Prostate gland (tissue), 2 donors: ENCODE measurements around the gene SLC66A2. TPM values are rescaled to one million over a fixed set of nuclear protein-coding genes. Genes with fewer than 3 reads are reported as not detected.
A peak's percentile ranks its signal among the peaks of the same experiment; 100 is the strongest.

Source experiments
- DNase-seq: peaks from one replicate; pipeline ENCODE4 v3.0.0-alpha.2; 2019; ENCODE audit warnings: low spot score
- H3K27ac ChIP-seq, 2 donors: fragments of 200-600 bp; sonication (generic); 2 replicates each; pipeline ENCODE4 v1.5.1; 2017 to 2019
- H3K27me3 ChIP-seq: fragments of 200-600 bp; sonication (generic); replicated peaks from 2 replicates; pipeline ENCODE4 v1.5.1; 2019; ENCODE audit not compliant: insufficient read depth
- H3K36me3 ChIP-seq, 2 donors: fragments of 200-600 bp; sonication (generic); 1 replicate in 1 of 2; 2 replicates in 1 of 2; pipeline versions ENCODE4 v1.5.1 to v1.8.1; 2017 to 2019
- H3K4me1 ChIP-seq: fragments of 200-600 bp; sonication (generic); replicated peaks from 2 replicates; pipeline ENCODE4 v1.5.1; 2019
- H3K4me3 ChIP-seq, 2 donors: fragments of 200-600 bp; sonication (generic); 2 replicates each; pipeline ENCODE4 v1.5.1; 2017 to 2019
- H3K9me3 ChIP-seq: fragments of 200-600 bp; sonication (generic); 2 replicates; pipeline ENCODE4 v1.5.1; 2017
- CTCF ChIP-seq, 4 experiments: fragments of 200-600 bp in 2 of 4; fragments of 450-650 bp in 2 of 4; sonication (generic) in 2 of 4; IDR thresholded peaks; 1 replicate in 3 of 4; 2 replicates in 1 of 4; pipeline ENCODE4 v1.5.1; 2016 to 2019; ENCODE audit warnings: antibody characterized with exemption in 4 of 4, mild to moderate bottlenecking in 2 of 4, moderate library complexity in 2 of 4
- POLR2A ChIP-seq: fragments of 450-650 bp; IDR thresholded peaks from one replicate; pipeline ENCODE4 v1.6.1; 2016; ENCODE audit warnings: antibody characterized with exemption, mild to moderate bottlenecking
- POLR2AphosphoS5 ChIP-seq: sonication (generic); formaldehyde crosslinking; IDR thresholded peaks from one replicate; pipeline ENCODE4 v1.6.1; 2017; ENCODE audit warnings: antibody characterized with exemption
- WGBS: methylation state at CpG from one replicate; pipeline ENCODE4 v1.1.5; 2018; 5-methylcytosine and 5-hydroxymethylcytosine counted together
- intact Hi-C: fragments of 100-400 bp; cut with DNase I; formaldehyde crosslinking; loops from one replicate; pipeline ENCODE4 v1.14.2; 2022
- total RNA-seq, 2 donors: library from RNA; depleted of rRNA; stranded (reverse); fragments of >200 nt; gene quantifications; one replicate each; pipeline ENCODE4 v1.1.0, GENCODE V29; 2016

The SLC66A2 gene
- total RNA-seq, 2 donors from 2014 or later: 37.6 to 74.1 TPM

GRCh38 chr18:79950515-79951341, 725 bp downstream of the SLC66A2 start:
- intact Hi-C loops: loop anchor here (5.0 kb wide), 1 partner anchor 82 kb away; the partner anchor contains the start of gene RBFA
- Histone ChIP-seq H3K27me3 (no peaks in the 10 kb centered on the region), H3K36me3 (no peaks in the 10 kb centered on the region), H3K4me3 (peak overlapping the region; percentile 90 to 97), H3K9me3 (no peaks in the 10 kb centered on the region), H3K4me1 (peaks cover 10% of the 10 kb centered on the region), H3K27ac (peak overlapping the region; percentile 74 to 80)
- DNase-seq: no peak
- WGBS: 2% methylated on average over 48 of the region's 81 CpGs
- TF ChIP-seq POLR2AphosphoS5 (no peak), POLR2A (peak; percentile 53), CTCF (IDR thresholded peaks at IDR 0.05) (no peak)

DNA sequence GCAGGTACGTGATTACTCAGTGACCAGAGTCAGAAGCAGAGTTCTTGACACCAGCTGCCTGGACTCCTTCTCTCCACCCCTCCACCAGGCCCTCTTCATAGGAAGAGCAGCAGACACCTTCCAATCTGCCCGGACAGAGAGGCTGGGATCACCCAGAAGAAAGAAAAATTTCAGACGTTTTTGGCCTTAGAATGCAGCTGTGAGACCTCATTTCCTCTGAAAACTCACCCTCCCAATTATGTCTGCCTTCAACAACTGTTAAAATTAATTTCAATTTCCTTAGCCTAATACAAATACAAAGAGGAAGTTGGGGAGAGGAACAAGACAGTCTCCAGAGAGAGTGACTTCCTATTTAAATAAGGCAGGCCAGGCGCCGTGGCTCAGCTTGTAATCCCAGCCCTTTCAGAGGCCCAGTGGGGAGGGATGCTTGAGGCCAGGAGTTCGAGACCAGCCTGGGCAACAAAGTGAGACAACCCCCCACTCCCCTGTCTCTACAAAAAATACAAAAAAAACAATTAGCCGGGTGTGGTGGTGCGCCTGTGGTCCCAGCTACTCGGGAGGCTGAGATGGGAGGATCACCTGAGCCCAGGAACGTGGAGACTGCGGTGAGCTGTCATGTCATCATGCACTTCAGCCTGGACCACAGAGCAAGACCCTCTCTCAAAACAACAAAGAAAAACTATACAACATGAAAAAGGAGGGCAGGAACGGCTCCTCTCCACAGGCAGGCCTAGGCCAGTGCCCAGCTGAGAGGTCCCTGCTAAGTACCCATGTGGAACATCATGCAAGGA, 1.6 kb downstream of the SLC66A2 start:
- no peaks in the 10 kb centered on the region for H3K27me3 ChIP-seq
- H3K4me1 ChIP-seq: peaks cover 10% of the 10 kb centered on the region
- 68% methylated on average over 12 of the region's 12 CpGs for WGBS
- H3K9me3 ChIP-seq: no peaks in the 10 kb centered on the region
- intact Hi-C loops: loop anchor here (5.0 to 10.0 kb wide), 2 partner anchors 82 to 265 kb away; partner anchors contain the start of gene RBFA
- H3K27ac ChIP-seq: peak overlapping the region in 1 of 2 donors; percentile 80
- no peaks in the 10 kb centered on the region for H3K36me3 ChIP-seq
- peak; percentile 4 for TF ChIP-seq POLR2AphosphoS5
- TF ChIP-seq POLR2A: no peak
- TF ChIP-seq CTCF (IDR thresholded peaks at IDR 0.05): no peak
- peak overlapping the region; percentile 90 to 97 for H3K4me3 ChIP-seq
- DNase-seq: no peak

DNA sequence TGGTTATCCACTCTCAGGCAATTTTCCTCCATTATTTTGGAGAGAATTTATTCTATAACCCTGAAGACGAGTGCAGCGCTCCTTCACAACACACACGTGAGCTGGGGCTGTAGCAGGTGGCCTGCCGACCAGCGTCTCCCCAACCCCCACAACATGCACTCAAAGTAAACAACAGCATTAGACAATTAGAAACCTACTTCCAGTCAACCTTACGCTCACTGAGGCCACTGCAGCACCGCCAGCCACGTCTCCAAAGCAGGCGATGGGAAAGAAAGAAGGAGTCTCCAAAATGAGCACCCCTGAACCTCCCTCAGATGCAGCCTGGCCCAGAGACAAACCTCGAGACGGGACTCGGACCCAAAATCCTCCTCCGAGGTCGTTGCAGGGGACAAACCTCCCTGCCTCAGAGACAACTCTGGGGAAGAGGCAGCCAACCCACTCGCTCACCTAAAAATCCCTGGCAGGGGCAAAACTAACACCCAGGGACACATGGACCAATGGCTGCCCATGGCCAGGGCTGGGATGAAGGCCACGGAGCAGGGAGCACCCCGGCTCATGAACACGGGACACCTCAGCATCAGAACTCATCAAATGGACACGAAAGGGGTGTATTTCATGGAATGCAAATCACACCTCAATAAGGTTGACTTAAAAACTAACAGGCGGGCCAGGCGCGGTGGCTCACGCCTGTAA, 2.6 kb downstream of the SLC66A2 start:
- no peak overlapping the region for H3K4me3 ChIP-seq

More for the DNA sequence above, 2.6 kb downstream of the SLC66A2 start:
- Histone ChIP-seq H3K4me1 (peaks cover 10% of the 10 kb centered on the region), H3K36me3 (no peaks in the 10 kb centered on the region), H3K27ac (no peak overlapping the region), H3K27me3 (no peaks in the 10 kb centered on the region), H3K9me3 (no peaks in the 10 kb centered on the region)
- 87% methylated on average over 23 of the region's 23 CpGs for WGBS
- intact Hi-C loops: loop anchor here (10.0 kb wide), 1 partner anchor 264 kb away; no protein-coding TSS in a partner anchor
- no peak for TF ChIP-seq CTCF (IDR thresholded peaks at IDR 0.05)
- TF ChIP-seq POLR2A: no peak
- TF ChIP-seq POLR2AphosphoS5: no peak
- no peak for DNase-seq
